ENCODE measurements around the gene EGR4. TPM values are rescaled to one million over a fixed set of nuclear protein-coding genes. Genes with fewer than 3 reads are reported as not detected.

Gene EGR4
- polyA plus RNA-seq, 3 donors, result 0.12 to 0.15 TPM; not detected in 1

DNA sequence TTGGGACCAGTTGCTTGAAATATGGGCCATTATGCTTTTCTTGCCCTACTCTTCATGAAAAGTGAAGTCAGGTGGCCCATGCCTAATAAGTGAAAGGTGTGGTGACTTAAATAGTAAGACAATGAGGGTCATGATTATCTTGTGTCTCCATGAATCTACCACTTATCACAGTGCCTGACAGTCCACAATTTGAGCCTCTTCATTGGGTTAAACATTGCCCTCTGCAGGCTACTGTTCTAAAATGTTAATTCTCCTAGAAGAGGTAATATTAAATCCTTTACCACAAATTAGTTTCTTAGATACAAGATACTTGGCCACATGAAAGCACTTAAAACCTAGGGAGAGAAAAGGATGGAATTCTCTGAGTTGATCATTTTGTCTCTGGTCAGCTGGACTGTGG, 4.0 kb downstream of the EGR4 start:
- TF ChIP-seq CTCF (IDR thresholded peaks at IDR 0.05), result no peak
- no peak overlapping the region for H3K4me2 ChIP-seq (replicated peaks; ENCODE audit: extremely low read depth, low read length, poor library complexity, severe bottlenecking)
- H3K9me3 Mint-ChIP-seq, result peaks cover 0 to 21% (median 13%) of the 10 kb centered on the region in 7 donors
- peak overlapping the region in 1 of 2 donors; percentile 61 for H3K4me3 Mint-ChIP-seq
- H3K36me3 ChIP-seq (replicated peaks in 1 of 2; ENCODE audit: control insufficient read depth in 1 of 2, insufficient read depth in 2 of 2, low read length in 2 of 2), result no peaks in the 10 kb centered on the region
- no peak overlapping the region for H3K27ac ChIP-seq (ENCODE audit: low read depth in 1 of 2, low read length in 2 of 2)
- no peaks in the 10 kb centered on the region for H3K36me3 Mint-ChIP-seq
- peaks cover 42 to 59% of the 10 kb centered on the region in 2 donors for H3K4me1 ChIP-seq (ENCODE audit: control insufficient read depth in 1 of 2, insufficient read depth in 2 of 2, low read length in 2 of 2)
- H3K27me3 ChIP-seq (ENCODE audit: control insufficient read depth in 2 of 2, insufficient read depth in 2 of 2, low read length in 2 of 2), result peaks cover 39 to 55% of the 10 kb centered on the region in 2 donors
- no peaks in the 10 kb centered on the region for H4K20me1 ChIP-seq (ENCODE audit: insufficient read depth, low read length)
- intact Hi-C loops (cut with micrococcal nuclease), result no loop called here
- H3K4me3 ChIP-seq (replicated peaks in 1 of 3; ENCODE audit: low read depth in 2 of 3, low read length in 3 of 3), result no peak overlapping the region
- no peak for DNase-seq
- peaks cover 41% of the 10 kb centered on the region for H3K4me1 Mint-ChIP-seq
- peaks cover 43 to 53% (median 52%) of the 10 kb centered on the region in 3 donors for H3K27me3 Mint-ChIP-seq (ENCODE audit: low read depth in 3 of 3)
- peaks cover 0 to 21% of the 10 kb centered on the region in 2 donors for H3K9me3 ChIP-seq (replicated peaks in 1 of 2; ENCODE audit: control insufficient read depth in 1 of 2, insufficient read depth in 1 of 2, low read length in 2 of 2)
- H3K79me2 ChIP-seq (ENCODE audit: insufficient read depth, low read length), result no peaks in the 10 kb centered on the region
- no peak overlapping the region for H3K27ac Mint-ChIP-seq
- H2AFZ ChIP-seq (ENCODE audit: insufficient read depth, low read depth, low read length, poor library complexity, severe bottlenecking), result no peak overlapping the region
- H3K9ac ChIP-seq (ENCODE audit: insufficient read depth, low read length, poor library complexity, severe bottlenecking), result no peak overlapping the region

- Mint-ChIP-seq H3K27me3 (ENCODE audit: low read depth in 3 of 3) (peaks cover 18 to 25% (median 23%) of the 10 kb centered on the region in 3 donors), H3K4me3 (no peak overlapping the region), H3K4me1 (peaks cover 38% of the 10 kb centered on the region), H3K36me3 (no peaks in the 10 kb centered on the region), H3K27ac (peak overlapping the region in 1 of 7 donors; percentile 52), H3K9me3 (peaks cover 0 to 2% (median 2%) of the 10 kb centered on the region in 7 donors)
- no peak for DNase-seq
- no peak overlapping the region for H3K27ac ChIP-seq (ENCODE audit: low read depth in 1 of 2, low read length in 2 of 2)
- H3K9me3 ChIP-seq (replicated peaks in 1 of 2; ENCODE audit: control insufficient read depth in 1 of 2, insufficient read depth in 1 of 2, low read length in 2 of 2), result peaks cover 0 to 6% of the 10 kb centered on the region in 2 donors
- H3K9ac ChIP-seq (ENCODE audit: insufficient read depth, low read length, poor library complexity, severe bottlenecking), result no peak overlapping the region
- peak overlapping the region in 1 of 3 experiments; percentile 7 for H3K4me3 ChIP-seq (replicated peaks in 1 of 3; ENCODE audit: low read depth in 2 of 3, low read length in 3 of 3)
- intact Hi-C loops (cut with micrococcal nuclease), result no loop called here
- H3K36me3 ChIP-seq (replicated peaks in 1 of 2; ENCODE audit: control insufficient read depth in 1 of 2, insufficient read depth in 2 of 2, low read length in 2 of 2), result peaks cover 0 to under 1% of the 10 kb centered on the region in 2 donors
- 50% methylated on average over 1 of the region's 3 CpGs for WGBS (ENCODE audit: insufficient coverage)
- H3K79me2 ChIP-seq (ENCODE audit: insufficient read depth, low read length), result peaks cover 23% of the 10 kb centered on the region
- peak overlapping the region; percentile 16 for H3K4me2 ChIP-seq (replicated peaks; ENCODE audit: extremely low read depth, low read length, poor library complexity, severe bottlenecking)
- peaks cover 15% of the 10 kb centered on the region for H4K20me1 ChIP-seq (ENCODE audit: insufficient read depth, low read length)
- H3K4me1 ChIP-seq (ENCODE audit: control insufficient read depth in 1 of 2, insufficient read depth in 2 of 2, low read length in 2 of 2), result peaks cover 38 to 44% of the 10 kb centered on the region in 2 donors
- H3K27me3 ChIP-seq (ENCODE audit: control insufficient read depth in 2 of 2, insufficient read depth in 2 of 2, low read length in 2 of 2), result peaks cover 14 to 25% of the 10 kb centered on the region in 2 donors
- TF ChIP-seq CTCF (IDR thresholded peaks at IDR 0.05), result no peak
- H2AFZ ChIP-seq (ENCODE audit: insufficient read depth, low read depth, low read length, poor library complexity, severe bottlenecking), result no peak overlapping the region
These were observed 7.2 kb downstream of the EGR4 start for GRCh38 chr2:73286134-73286655.
